NCI-H1092 treated with DMSO at 0.1 percent for 48 hours (cell line): ENCODE measurements around the gene DACH1.
A peak's percentile ranks its signal among the peaks of the same experiment; 100 is the strongest.
"Not testable (repeated sequence)": the region's sequence is repeated elsewhere in the genome, so short reads cannot be mapped to it uniquely, and the experiment has no call there.

ENCODE experiments used
- DNase-seq: peaks from one replicate; lab custom pipeline; 2025; lab: John Stamatoyannopoulos, UW

Gene DACH1

GRCh38 chr13:71828564-71828963 lies 38.4 kb downstream of the DACH1 start:
- DNase-seq, result no peak

- no peak for DNase-seq
Observed at GRCh38 chr13:71828117-71828516, 38.9 kb downstream of the DACH1 start.

- DNase-seq, result no peak
Observed at GRCh38 chr13:71827241-71827640, 39.8 kb downstream of the DACH1 start.

- DNase-seq, result no peak
Observed at GRCh38 chr13:71820699-71821098, 46.3 kb downstream of the DACH1 start.

GRCh38 chr13:71817335-71817734 lies 49.7 kb downstream of the DACH1 start:
- no peak for DNase-seq

GRCh38 chr13:71814806-71815360 lies 52.1 kb downstream of the DACH1 start:
- no peak for DNase-seq

GRCh38 chr13:71813187-71813586 lies 53.8 kb downstream of the DACH1 start:
- DNase-seq, result no peak

- DNase-seq, result no peak
Observed at GRCh38 chr13:71811344-71811743, 55.7 kb downstream of the DACH1 start.

- no peak for DNase-seq
Observed at GRCh38 chr13:71808708-71809107, 58.3 kb downstream of the DACH1 start.

GRCh38 chr13:71806886-71807285 lies 60.1 kb downstream of the DACH1 start:
- DNase-seq, result no peak

GRCh38 chr13:71803066-71803465 lies 63.9 kb downstream of the DACH1 start:
- peak; percentile 36 for DNase-seq

GRCh38 chr13:71801781-71802180 lies 65.2 kb downstream of the DACH1 start:
- DNase-seq, result peak; percentile 88

- no peak for DNase-seq
Observed at GRCh38 chr13:71801165-71801760, 65.7 kb downstream of the DACH1 start.

- peak; percentile 24 for DNase-seq
Observed at GRCh38 chr13:71799324-71799723, 67.7 kb downstream of the DACH1 start.

GRCh38 chr13:71798707-71799106 lies 68.3 kb downstream of the DACH1 start:
- peak; percentile 40 for DNase-seq

- peak; percentile 25 for DNase-seq
Observed at GRCh38 chr13:71797517-71797916, 69.5 kb downstream of the DACH1 start.

- DNase-seq, result no peak
Observed at GRCh38 chr13:71789693-71790329, 77.2 kb downstream of the DACH1 start.

- no peak for DNase-seq
Observed at GRCh38 chr13:71789037-71789436, 78.0 kb downstream of the DACH1 start.

- DNase-seq, result no peak
Observed at GRCh38 chr13:71787414-71787813, 79.6 kb downstream of the DACH1 start.

- no peak for DNase-seq
Observed at GRCh38 chr13:71786875-71787274, 80.1 kb downstream of the DACH1 start.

- DNase-seq, result no peak
Observed at GRCh38 chr13:71785361-71785760, 81.6 kb downstream of the DACH1 start.

GRCh38 chr13:71780546-71780945 lies 86.5 kb downstream of the DACH1 start:
- DNase-seq, result no peak

GRCh38 chr13:71778998-71779397 lies 88.0 kb downstream of the DACH1 start:
- DNase-seq, result not testable (repeated sequence)

GRCh38 chr13:71775966-71776365 lies 91.0 kb downstream of the DACH1 start:
- DNase-seq, result no peak
